PC-3 (cell line): ENCODE data around the gene TMEM130. TPM values are rescaled to one million over a fixed set of nuclear protein-coding genes. Genes with fewer than 3 reads are reported as not detected.

Experiments
- ATAC-seq: fragments of 200-7000 bp; cut with Tn5 transposase; 2 replicates; pipeline ENCODE4 v1.9.1; 2020; ENCODE audit warnings: mild to moderate bottlenecking, moderate library complexity
- BruUV-seq: library from RNA; stranded (reverse); fragments of 400-500 nt; replicated peaks from 2 replicates; lab custom pipeline; 2021; lab: Mats Ljungman, UMichigan
- CTCF ChIA-PET: fragments of 300-600 bp; sonication (Branson Sonifier 250); formaldehyde crosslinking; loops from one replicate; lab custom pipeline; 2022; ENCODE audit warnings: antibody characterized with exemption; lab: Charles Lee
- POLR2A ChIA-PET: fragments of 300-600 bp; sonication (Branson Sonifier 250); formaldehyde crosslinking; loops from one replicate; lab custom pipeline; 2022; ENCODE audit warnings: antibody characterized with exemption; ENCODE audit not compliant: unreplicated experiment; lab: Charles Lee
- DNase-seq: peaks from one replicate; pipeline ENCODE4 v3.0.0-alpha.2; 2015
- H2AFZ ChIP-seq: fragments of 300-600 bp; sonication (generic); 2 replicates; pipeline ENCODE4 v1.6.0; 2016; ENCODE audit warnings: antibody characterized with exemption, low read length
- H3F3A ChIP-seq: fragments of 300-600 bp; sonication (generic); one replicate; pipeline ENCODE4 v1.6.0; 2017; ENCODE audit warnings: antibody characterized with exemption, low read length, control low read depth, mild to moderate bottlenecking; ENCODE audit not compliant: unreplicated experiment
- H3K27ac ChIP-seq: fragments of 300-600 bp; sonication (generic); 2 replicates; pipeline ENCODE4 v1.5.1; 2016; ENCODE audit warnings: mild to moderate bottlenecking, low read length
- H3K27me3 ChIP-seq: fragments of 300-600 bp; sonication (generic); 2 replicates; pipeline ENCODE4 v1.6.1; 2016; ENCODE audit warnings: low read length, mixed read lengths
- H3K36me3 ChIP-seq: fragments of 300-600 bp; sonication (generic); 2 replicates; pipeline ENCODE4 v1.6.1; 2016; ENCODE audit warnings: low read depth, mixed run types, low read length, mixed read lengths
- H3K4me1 ChIP-seq: fragments of 300-600 bp; sonication (generic); 2 replicates; pipeline ENCODE4 v1.5.1; 2016; ENCODE audit warnings: low read length; ENCODE audit not compliant: insufficient read depth
- H3K4me2 ChIP-seq: fragments of 300-600 bp; sonication (generic); 2 replicates; pipeline ENCODE4 v1.6.0; 2016; ENCODE audit warnings: low read length
- H3K4me3 ChIP-seq: fragments of 300-600 bp; sonication (generic); 2 replicates; pipeline ENCODE4 v1.5.1; 2016; ENCODE audit warnings: mild to moderate bottlenecking, low read length, mixed read lengths
- H3K79me2 ChIP-seq: fragments of 300-600 bp; sonication (generic); 2 replicates; pipeline ENCODE4 v1.6.1; 2017; ENCODE audit warnings: low read length, mixed read lengths
- H3K9ac ChIP-seq: fragments of 300-600 bp; sonication (generic); 2 replicates; pipeline ENCODE4 v1.6.0; 2016; ENCODE audit warnings: mild to moderate bottlenecking, low read length
- H3K9me2 ChIP-seq: fragments of 300-600 bp; sonication (generic); replicated peaks from 2 replicates; pipeline ENCODE4 v1.6.1; 2016; ENCODE audit warnings: mixed run types, low read length, mixed read lengths
- H3K9me3 ChIP-seq: fragments of 300-600 bp; sonication (generic); 2 replicates; pipeline ENCODE4 v1.6.1; 2016; ENCODE audit warnings: low read length, mixed read lengths
- H4K20me1 ChIP-seq: fragments of 300-600 bp; sonication (generic); 2 replicates; pipeline ENCODE4 v1.6.1; 2016; ENCODE audit warnings: low read length, mixed read lengths
- CTCF ChIP-seq: fragments of 300-600 bp; sonication (generic); conservative IDR thresholded peaks from 2 replicates; pipeline ENCODE4 v1.5.1; 2017; ENCODE audit warnings: antibody characterized with exemption, low read depth, mild to moderate bottlenecking, low read length
- EZH2 ChIP-seq: fragments of 300-600 bp; sonication (generic); IDR thresholded peaks from one replicate; pipeline ENCODE4 v1.6.1; 2017; ENCODE audit warnings: antibody characterized with exemption, mild to moderate bottlenecking, low read length; ENCODE audit not compliant: unreplicated experiment
- EZH2phosphoT487 ChIP-seq: fragments of 300-600 bp; sonication (generic); IDR thresholded peaks from 2 replicates; pipeline ENCODE4 v1.6.1; 2018; ENCODE audit warnings: mild to moderate bottlenecking, antibody characterized with exemption, low read length, borderline replicate concordance
- intact Hi-C: fragments of 100-400 bp; cut with micrococcal nuclease; formaldehyde crosslinking; loops from 2 replicates; pipeline ENCODE4 v1.9.0; 2023
- total RNA-seq: library from RNA; depleted of rRNA; stranded (reverse); fragments of >200 nt; gene quantifications from 2 replicates; pipeline ENCODE4 v1.2.3, GENCODE V29; 2014

The TMEM130 gene
- total RNA-seq, 1 experiment from 2014 or later = not detected

DNA sequence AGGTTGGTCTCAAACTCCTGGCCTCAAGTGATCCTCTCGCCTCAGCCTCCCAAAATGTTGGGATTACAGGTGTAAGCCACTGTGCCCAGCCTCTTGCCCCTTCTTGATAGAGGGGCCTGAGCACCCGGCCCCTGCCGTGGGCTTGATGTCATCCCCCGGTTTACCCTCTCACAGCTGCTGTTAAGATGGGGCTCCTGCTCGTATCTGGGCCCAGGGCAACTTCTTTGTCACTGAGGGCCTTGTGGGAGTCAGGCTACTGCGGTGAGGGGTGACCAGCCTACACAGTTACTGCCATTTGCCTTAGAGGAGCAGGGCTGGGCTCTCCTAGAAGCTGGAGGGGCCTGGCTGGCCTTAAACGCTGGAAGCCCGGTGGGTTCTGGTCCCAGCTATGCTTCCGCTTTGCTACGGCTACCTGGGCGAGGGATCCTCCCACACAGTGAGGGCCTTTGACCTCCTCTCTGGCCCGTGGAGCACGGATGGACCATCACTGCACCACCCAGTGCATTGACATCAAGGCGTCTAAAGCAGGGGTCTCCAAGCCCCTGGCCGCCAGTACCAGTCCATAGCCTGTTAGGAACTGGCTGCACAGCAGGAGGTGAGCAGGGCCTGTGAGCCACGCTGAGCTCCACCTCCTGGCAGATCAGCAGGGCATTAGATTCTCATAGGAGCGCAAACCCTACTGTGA is 1.1 kb upstream of the TMEM130 start:
- no TSS peak for BruUV-seq
- intact Hi-C loops = no loop called here
- H3K9me3 ChIP-seq = no peaks in the 10 kb centered on the region
- H3K27ac ChIP-seq = no peak overlapping the region
- ATAC-seq = no peak
- no peaks in the 10 kb centered on the region for H3K79me2 ChIP-seq
- ChIA-PET CTCF (no interaction called here), POLR2A (no interaction called here)
- H3K9me2 ChIP-seq = no peaks in the 10 kb centered on the region
- H3K4me1 ChIP-seq = no peaks in the 10 kb centered on the region
- no peak overlapping the region for H3K9ac ChIP-seq
- DNase-seq = no peak
- TF ChIP-seq CTCF (no peak), EZH2 (no peak), EZH2phosphoT487 (no peak)
- H2AFZ ChIP-seq = no peak overlapping the region
- no peak overlapping the region for H3K4me3 ChIP-seq
- H3K27me3 ChIP-seq = no peaks in the 10 kb centered on the region
- H3F3A ChIP-seq = no peaks in the 10 kb centered on the region
- no peaks in the 10 kb centered on the region for H4K20me1 ChIP-seq
- no peak overlapping the region for H3K4me2 ChIP-seq
- no peaks in the 10 kb centered on the region for H3K36me3 ChIP-seq

DNA sequence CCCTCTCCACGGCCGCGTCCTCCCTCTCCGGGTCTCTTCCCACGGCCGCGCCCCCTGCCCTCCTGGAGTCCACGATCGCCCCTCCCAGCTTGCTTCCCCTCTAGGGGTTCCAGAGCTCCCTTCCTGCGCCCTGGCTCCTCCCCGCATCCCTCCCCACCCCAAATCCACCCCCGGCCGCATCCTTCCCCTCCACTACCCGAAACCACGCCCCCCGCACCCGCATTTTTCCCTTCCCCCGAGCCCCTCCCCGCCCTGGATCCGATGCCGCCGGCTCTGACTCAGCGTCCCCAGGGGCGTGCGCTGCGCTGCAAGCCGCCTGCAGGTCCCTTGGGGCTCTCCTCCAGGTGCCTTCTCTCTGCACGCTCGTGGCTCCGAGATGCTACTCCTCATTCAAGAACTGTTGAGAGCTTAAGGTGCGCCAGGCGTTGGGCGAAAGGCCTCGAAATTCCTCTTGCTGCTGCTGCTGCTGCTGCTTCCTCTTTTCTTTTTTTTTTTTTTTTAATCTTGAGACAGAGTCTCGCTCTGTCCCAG is 372 bp upstream of the TMEM130 start:
- Histone ChIP-seq H3K27me3 (no peaks in the 10 kb centered on the region), H3K4me1 (no peaks in the 10 kb centered on the region; the same call in 1 of the 2 replicates), H3K9me3 (no peaks in the 10 kb centered on the region), H3K4me3 (no peak overlapping the region), H3K36me3 (no peaks in the 10 kb centered on the region), H3K79me2 (no peaks in the 10 kb centered on the region), H3F3A (no peaks in the 10 kb centered on the region), H3K4me2 (no peak overlapping the region), H2AFZ (no peak overlapping the region), H3K9me2 (no peaks in the 10 kb centered on the region), H3K27ac (no peak overlapping the region), H4K20me1 (no peaks in the 10 kb centered on the region), H3K9ac (no peak overlapping the region)
- BruUV-seq = no TSS peak
- intact Hi-C loops = no loop called here
- peak; percentile 27 for DNase-seq
- ATAC-seq = peak; percentile 61; the same call in 1 of the 2 replicates
- ChIA-PET CTCF (no interaction called here), POLR2A (no interaction called here)
- TF ChIP-seq CTCF = no peak
- TF ChIP-seq EZH2phosphoT487 = no peak
- no peak for TF ChIP-seq EZH2

DNA sequence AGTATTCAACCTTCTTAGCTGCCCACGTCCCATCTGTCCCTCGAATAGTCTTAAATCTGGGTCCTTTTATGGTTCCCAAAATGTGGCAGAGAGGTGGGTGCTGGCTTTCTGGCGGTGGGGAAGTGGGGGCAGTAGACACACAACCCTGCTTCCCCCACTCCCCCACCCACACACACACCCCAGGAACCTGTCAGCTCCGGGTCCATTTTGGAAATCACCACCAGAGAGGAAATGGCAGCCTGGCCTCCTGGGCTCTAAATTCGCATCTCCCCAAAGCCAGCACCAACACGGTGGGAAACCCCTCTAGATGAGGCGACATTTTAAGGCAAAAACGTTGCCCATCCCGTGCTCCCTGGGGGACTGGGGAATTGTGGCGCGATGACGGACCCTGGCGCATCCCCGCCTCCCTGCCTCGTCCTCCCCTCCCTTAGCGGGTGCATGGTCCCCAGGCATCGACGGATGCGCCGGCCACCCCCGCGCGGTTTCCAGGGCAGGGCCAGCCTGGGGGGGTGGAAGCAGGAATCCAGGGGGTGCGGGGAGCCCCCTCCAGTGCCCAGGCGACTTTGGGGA is 702 bp downstream of the TMEM130 start:
- H2AFZ ChIP-seq = no peak overlapping the region
- no peak overlapping the region for H3K27ac ChIP-seq
- BruUV-seq = no TSS peak
- H3K36me3 ChIP-seq = no peaks in the 10 kb centered on the region
- ATAC-seq (no peak), DNase-seq (no peak)
- H3F3A ChIP-seq = no peaks in the 10 kb centered on the region
- no peaks in the 10 kb centered on the region for H3K9me3 ChIP-seq
- H3K27me3 ChIP-seq = no peaks in the 10 kb centered on the region
- no peak overlapping the region for H3K4me3 ChIP-seq
- H3K79me2 ChIP-seq = no peaks in the 10 kb centered on the region
- TF ChIP-seq CTCF (no peak), EZH2phosphoT487 (no peak), EZH2 (no peak)
- no peak overlapping the region for H3K4me2 ChIP-seq
- no peaks in the 10 kb centered on the region for H4K20me1 ChIP-seq
- no peaks in the 10 kb centered on the region; the same call in 1 of the 2 replicates for H3K4me1 ChIP-seq
- ChIA-PET CTCF (no interaction called here), POLR2A (no interaction called here)
- no peaks in the 10 kb centered on the region for H3K9me2 ChIP-seq
- intact Hi-C loops = no loop called here
- no peak overlapping the region for H3K9ac ChIP-seq
